IPS-15b (cell line): ENCODE measurements around the gene ATCAY.
"Not testable (repeated sequence)": the region's sequence is repeated elsewhere in the genome, so short reads cannot be mapped to it uniquely, and the experiment has no call there.

Experiments used
- H3K27me3 ChIP-seq: one replicate; pipeline ENCODE4 v1.6.1; 2013; ENCODE audit warnings: low read length; ENCODE audit not compliant: control insufficient read depth, insufficient read depth
- H3K36me3 ChIP-seq: one replicate; pipeline ENCODE4 v1.6.1; 2013; ENCODE audit warnings: low read length; ENCODE audit not compliant: control insufficient read depth, insufficient read depth
- H3K4me1 ChIP-seq: one replicate; pipeline ENCODE4 v1.6.1; 2013; ENCODE audit warnings: mild to moderate bottlenecking, low read length; ENCODE audit not compliant: control insufficient read depth, insufficient read depth
- H3K4me3 ChIP-seq: one replicate; pipeline ENCODE4 v1.5.1; 2013; ENCODE audit warnings: low read depth, low read length
- H3K9ac ChIP-seq: one replicate; pipeline ENCODE4 v1.6.1; 2013; ENCODE audit warnings: low read depth, mild to moderate bottlenecking, low read length
- H3K9me3 ChIP-seq: one replicate; pipeline ENCODE4 v1.6.1; 2013; ENCODE audit warnings: mild to moderate bottlenecking, low read length; ENCODE audit not compliant: control insufficient read depth, insufficient read depth

The ATCAY gene

DNA sequence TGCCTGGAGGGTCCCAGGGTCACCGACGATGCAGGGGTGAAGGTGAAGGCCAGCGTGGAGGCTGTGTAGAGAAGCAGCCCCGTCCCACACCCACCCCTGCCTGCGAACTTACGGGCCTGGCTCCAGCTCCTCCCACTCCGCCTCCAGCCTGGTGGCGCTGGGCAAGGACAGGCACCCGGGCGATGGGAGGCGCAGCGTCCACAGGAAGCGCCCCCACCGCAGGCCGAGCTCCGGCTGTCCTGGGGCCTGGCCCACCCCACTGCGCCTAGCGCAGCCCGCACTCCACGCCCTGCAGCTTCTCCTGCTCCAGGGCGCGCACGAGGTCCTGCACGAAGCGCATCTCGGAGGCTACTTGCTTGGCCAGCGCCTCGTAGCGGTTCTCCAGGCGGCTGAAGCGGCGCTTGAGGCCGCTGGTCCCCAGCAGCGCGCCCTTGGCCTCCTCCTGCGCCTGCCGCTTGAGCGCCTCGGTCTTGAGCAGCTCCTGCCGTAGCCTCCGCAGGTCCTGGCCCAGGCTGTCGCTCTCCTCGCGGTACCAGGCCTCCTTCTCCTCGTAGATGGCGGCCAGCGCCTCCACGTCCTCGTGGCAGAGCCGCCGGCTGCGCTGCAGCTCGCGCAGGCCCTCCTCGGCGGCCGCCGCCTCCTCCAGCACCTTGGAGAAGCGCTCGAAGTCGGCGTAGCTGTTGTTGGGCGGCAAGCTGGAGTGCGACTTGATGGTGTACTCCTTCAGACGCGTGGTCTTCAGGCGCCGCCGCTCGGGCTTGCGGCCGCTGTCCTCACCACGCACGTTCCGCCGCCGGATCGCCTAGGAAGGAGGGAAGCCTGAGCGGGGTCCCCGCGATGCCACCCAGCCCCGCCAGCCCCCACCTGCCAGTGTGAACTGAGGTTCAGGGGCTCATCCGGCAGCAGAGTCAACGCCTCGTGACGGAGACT is 78.6 kb downstream of the ATCAY start:
- H3K4me1 ChIP-seq, result no peaks in the 10 kb centered on the region
- peaks cover 60% of the 10 kb centered on the region for H3K36me3 ChIP-seq
- H3K9ac ChIP-seq, result no peak overlapping the region
- H3K4me3 ChIP-seq, result no peak overlapping the region
- H3K9me3 ChIP-seq, result no peaks in the 10 kb centered on the region
- H3K27me3 ChIP-seq, result no peaks in the 10 kb centered on the region

DNA sequence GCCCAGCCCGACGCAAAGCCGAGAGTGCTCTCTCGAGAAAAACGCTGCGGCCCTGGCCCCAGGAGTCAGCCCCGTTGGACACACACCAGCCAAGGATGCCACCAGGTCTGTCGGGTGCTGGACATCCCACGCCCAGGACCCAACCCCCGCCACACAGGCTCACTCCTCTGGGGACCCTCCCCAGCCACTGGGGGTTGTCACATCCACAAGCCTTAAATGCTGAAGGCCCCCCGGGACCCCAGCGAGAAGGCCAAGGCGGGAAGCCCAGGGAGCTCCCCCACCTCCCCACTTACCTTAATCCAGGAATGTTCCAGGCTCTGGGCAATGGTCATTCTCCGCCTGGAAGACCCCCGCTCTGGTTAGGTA is 79.3 kb downstream of the ATCAY start:
- H3K9me3 ChIP-seq, result no peaks in the 10 kb centered on the region
- peaks cover 63% of the 10 kb centered on the region for H3K36me3 ChIP-seq
- no peak overlapping the region for H3K9ac ChIP-seq
- no peak overlapping the region for H3K4me3 ChIP-seq
- H3K27me3 ChIP-seq, result no peaks in the 10 kb centered on the region
- H3K4me1 ChIP-seq, result no peaks in the 10 kb centered on the region

DNA sequence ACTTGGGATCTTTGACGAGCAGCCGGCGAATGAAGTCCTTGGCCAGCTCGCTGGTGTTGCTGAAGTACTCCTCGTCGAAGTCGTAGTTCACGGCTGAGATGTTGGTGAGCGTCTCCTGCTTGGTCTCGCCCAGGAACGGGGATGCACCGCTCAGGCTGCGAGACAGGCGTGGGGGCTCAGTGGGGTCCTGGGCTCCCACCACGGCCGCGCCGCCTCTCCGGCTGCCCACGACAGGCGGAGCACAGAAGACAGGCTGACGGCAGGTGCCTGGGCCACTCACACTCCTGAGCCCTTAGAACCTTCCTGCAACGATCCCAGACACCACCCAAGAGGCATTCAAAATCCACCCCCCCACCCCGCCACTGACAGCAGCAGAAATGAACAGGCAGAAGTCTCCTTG is 80.5 kb downstream of the ATCAY start:
- H3K9ac ChIP-seq, result no peak overlapping the region
- peaks cover 70% of the 10 kb centered on the region for H3K36me3 ChIP-seq
- H3K27me3 ChIP-seq, result no peaks in the 10 kb centered on the region
- H3K4me1 ChIP-seq, result no peaks in the 10 kb centered on the region
- no peak overlapping the region for H3K4me3 ChIP-seq
- no peaks in the 10 kb centered on the region for H3K9me3 ChIP-seq

DNA sequence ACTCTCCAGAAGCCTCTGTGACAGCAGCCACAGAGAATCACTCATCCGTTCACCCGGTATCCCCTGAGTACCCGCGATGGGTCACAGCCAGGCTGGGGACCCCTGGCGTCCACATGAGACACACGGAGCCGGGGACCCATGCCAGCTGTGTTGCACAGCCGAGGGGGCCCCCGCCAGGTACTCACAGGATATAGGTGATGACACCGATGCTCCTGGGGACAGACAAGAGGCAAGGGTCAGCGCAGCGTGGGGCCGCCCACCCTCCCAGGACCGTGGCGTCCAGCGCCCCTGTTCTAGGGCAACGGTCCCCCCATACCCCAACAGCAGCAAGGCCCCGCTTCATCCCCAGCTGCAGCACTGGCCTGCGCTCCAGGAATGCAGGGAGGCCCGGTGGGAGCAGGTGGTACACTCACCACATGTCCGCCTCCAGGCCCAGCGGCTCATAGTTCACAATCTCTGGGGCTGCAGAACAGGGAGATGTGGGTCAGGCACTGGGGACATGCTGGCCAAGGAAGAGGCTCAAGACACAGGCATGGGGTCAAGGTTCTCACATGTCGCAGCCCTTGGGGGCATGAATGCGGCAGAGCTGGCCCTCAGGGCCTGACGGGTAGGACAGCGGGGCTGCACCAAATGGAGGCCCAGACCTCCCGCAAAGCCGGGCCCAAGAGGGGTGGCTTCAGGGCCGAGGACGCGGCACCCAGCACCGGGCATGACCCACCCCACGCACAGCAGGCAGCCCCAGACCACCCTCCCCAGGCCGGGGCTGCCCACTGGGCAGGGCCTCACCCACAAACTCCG is 83.2 kb downstream of the ATCAY start:
- Histone ChIP-seq H3K36me3 (peaks cover 82% of the 10 kb centered on the region), H3K4me3 (no peak overlapping the region), H3K9me3 (no peaks in the 10 kb centered on the region), H3K4me1 (peaks cover 3% of the 10 kb centered on the region), H3K27me3 (no peaks in the 10 kb centered on the region), H3K9ac (no peak overlapping the region)

DNA sequence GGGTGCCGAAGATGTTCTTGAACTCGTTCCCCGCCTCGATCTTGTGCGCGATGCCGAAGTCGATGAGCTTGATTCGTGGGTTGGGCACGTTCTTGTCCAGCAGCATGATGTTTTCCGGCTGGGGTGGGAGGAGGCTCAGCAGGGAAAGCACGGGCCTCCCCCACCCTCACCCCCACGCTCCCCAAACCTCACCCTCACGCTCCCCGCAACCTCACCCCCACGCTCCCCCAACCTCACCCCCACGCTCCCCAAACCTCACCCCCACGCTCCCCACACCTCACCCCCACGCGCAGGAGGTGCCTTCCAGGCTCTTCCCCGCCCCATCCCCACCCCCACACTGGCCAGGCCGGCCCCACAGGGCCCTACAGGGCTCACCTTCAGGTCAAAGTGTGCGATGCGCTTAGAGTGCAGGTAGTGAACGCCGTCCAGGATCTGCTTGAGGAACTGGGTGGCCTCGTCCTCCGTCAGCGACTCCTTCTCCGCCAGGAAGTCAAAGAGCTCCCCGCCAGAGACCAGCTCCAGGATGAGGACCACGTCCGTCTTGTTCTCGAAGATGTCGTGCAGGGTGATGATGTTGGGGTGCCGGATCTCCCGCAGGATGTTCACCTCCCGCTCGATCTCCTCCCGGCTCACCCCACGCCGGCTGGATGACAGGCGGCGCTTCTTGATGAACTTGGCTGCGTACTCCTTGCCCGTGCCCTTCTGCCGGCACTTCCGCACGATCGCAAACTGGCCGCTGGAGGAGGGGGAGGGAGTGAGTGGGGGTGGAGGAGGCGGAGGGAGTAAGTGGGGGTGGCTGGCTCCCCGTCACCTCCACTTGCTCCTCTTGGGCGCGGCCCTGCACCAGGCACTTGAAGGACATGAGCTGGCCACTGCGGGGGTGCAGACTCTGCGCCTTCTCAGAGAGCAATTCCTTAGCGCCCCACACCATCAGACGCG is 84.0 kb downstream of the ATCAY start:
- Histone ChIP-seq H3K9ac (no peak overlapping the region), H3K4me3 (no peak overlapping the region), H3K36me3 (peaks cover 73% of the 10 kb centered on the region), H3K4me1 (peaks cover 8% of the 10 kb centered on the region), H3K9me3 (no peaks in the 10 kb centered on the region), H3K27me3 (no peaks in the 10 kb centered on the region)

DNA sequence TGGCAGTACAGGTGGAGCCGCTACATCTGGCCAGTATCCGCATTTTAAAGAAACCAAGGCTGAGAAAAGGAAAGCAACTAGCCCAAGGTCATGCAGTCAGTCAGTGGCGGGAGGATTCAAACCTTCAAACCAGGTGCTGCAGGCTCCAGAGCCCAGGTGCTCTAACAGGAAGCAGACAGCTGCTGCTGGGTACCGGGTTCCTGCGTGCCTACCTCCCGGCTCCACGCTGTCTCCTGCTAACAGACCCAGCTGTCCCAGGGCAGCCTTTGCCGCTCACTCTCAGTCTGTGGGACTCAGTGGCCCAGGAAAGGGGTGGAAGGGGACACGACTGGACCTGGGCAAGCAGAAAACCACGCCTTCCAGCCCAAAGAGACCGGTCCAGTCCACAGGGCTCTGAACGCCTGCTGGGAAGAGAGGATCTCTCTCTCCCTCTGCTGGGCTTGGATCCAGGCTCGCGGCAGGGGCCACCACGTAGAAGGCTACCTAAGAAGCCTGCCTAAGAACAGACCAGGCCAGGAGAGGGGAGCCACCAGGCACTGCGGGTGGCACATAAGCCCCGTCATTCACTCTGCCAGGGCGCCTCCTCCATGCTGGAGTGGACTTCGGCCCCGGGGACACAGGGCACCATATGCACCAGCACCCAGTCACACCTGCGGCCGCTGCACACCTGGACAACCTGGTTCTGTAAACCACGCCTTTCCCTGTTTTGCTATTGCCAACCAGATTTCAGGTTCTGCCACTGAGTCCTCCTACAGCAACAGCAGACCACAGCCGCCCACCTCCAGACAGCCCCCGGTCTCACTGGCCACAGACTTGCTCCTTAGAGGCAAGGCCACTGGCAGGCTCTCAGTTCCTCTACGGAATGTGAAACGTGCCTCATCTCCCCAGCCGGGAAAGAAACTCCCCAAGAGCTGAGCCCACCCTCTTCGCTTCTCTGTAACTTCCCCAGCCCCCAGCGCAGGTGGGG is 85.8 kb downstream of the ATCAY start:
- Histone ChIP-seq H3K27me3 (no peaks in the 10 kb centered on the region), H3K9me3 (no peaks in the 10 kb centered on the region), H3K9ac (peak overlapping the region; percentile 37), H3K36me3 (peaks cover 57% of the 10 kb centered on the region), H3K4me3 (no peak overlapping the region), H3K4me1 (peaks cover 8% of the 10 kb centered on the region)

DNA sequence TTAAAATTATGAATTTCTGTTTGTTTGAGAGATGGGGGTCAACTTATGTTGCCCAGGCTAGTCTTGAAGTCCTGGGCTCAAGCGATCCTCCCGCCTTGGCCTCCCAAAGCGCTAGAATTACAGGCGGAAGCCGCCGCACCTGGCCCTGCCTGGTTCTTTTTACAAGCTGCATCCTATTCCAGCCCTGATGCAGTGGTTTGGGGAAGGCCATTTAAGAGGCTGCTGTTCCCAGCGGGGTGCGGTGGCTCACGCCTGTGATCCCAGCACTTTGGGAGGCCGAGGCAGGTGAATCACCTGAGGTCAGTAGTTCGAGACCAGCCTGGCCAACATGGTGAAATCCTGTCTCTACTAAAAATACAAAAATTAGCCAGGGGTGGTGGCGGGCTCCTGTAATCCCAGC is 87.5 kb downstream of the ATCAY start:
- peaks cover 47% of the 10 kb centered on the region for H3K36me3 ChIP-seq
- H3K4me1 ChIP-seq, H3K27me3 ChIP-seq, H3K9me3 ChIP-seq, H3K4me3 ChIP-seq, H3K9ac ChIP-seq: not testable (repeated sequence)

DNA sequence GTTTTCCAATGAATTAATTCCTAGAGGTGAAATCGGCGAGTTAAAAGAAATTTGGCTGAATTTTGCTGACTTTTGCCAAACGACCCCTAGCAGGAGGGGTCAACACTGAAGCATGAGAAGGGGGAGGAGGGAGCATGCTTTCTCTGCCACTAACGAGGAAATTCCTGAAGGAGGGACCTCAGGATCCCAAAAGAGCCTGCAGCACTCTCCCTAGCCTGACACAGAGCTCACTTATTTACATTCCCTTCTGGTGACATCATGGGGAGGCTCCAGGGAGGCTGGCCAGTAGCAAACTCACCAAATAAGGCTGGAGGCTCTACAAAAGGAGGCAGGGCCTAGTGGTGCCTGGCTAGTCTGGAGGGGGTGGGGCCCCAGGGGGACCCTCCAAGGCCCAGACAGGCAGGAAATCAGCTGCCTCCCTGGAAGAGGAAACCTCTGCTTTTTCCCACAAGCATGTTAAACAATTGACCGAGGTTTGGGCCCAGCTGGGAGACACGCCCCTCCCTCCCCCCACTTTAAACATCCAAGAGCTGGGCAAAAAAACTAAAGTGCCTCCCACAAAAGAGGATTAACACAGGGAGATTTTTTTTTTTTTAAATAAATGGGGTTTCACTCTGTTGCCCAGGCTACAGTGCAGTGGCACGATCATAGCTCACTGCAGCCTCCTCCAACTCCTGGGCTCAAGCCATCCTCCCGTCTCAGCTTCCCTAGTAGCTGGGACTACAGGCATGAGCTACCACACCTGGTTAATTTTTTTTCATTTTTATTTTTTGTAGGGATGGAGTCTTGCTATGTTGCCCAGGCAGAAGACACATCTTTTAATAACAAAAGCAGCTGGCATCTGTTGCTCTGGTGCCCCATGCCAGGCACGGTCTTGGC is 88.3 kb downstream of the ATCAY start:
- Histone ChIP-seq H3K36me3 (peaks cover 39% of the 10 kb centered on the region), H3K9ac (peak overlapping the region; percentile 60), H3K4me3 (peak overlapping the region; percentile 89), H3K27me3 (no peaks in the 10 kb centered on the region), H3K9me3 (no peaks in the 10 kb centered on the region), H3K4me1 (peaks cover 8% of the 10 kb centered on the region)

DNA sequence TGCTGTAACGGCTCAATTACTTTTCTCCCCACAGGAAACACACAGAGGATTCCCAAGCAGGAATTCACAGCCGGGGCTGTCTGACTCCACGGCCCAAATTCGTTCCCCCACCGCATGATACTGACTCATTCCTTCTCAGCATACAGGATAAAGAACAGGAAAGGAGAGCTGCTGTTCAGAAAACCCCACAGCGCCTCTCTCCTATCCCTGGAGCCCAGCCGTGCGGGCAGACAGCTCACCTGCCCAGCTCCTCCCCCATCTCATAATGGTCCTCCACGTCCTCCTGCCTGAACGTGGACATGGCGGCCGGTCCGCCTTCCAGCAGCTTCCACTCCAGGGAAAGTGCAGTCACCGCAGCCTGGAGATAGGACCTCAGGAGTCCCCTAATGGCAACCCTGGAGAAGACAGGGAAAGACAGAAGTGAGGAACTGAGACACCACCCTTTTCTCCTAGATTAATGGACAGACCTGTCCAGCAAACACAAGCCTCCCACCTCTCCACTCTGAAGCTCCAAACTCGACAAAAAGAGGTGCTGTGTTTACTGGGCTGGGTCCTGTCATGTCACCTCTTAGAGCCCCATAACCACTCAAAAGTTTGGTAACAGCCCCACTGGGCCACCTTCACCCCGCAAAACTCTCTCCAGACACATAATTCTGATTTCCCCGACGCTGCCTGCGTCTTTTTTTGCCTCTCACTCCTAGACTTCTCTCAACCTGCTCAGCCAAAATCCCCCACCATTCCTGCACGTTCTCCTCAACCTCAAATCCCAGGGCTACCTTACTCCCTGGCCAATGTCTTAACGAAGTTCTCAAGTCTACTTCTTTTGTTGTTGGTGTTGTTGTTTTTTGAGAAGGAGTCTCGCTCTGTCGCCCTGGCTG is 89.2 kb downstream of the ATCAY start:
- peaks cover 33% of the 10 kb centered on the region for H3K36me3 ChIP-seq
- H3K9me3 ChIP-seq, result no peaks in the 10 kb centered on the region
- H3K9ac ChIP-seq, result peak overlapping the region; percentile 81
- peak overlapping the region; percentile 89 for H3K4me3 ChIP-seq
- H3K27me3 ChIP-seq, result no peaks in the 10 kb centered on the region
- H3K4me1 ChIP-seq, result peaks cover 8% of the 10 kb centered on the region
